ENCODE data around the gene DDR2. TPM values are rescaled to one million over a fixed set of nuclear protein-coding genes. Genes with fewer than 3 reads are reported as not detected.
"Not testable (repeated sequence)": the region's sequence is repeated elsewhere in the genome, so short reads cannot be mapped to it uniquely, and the experiment has no call there.

Gene DDR2
- total RNA-seq, result 48.3 TPM

DNA sequence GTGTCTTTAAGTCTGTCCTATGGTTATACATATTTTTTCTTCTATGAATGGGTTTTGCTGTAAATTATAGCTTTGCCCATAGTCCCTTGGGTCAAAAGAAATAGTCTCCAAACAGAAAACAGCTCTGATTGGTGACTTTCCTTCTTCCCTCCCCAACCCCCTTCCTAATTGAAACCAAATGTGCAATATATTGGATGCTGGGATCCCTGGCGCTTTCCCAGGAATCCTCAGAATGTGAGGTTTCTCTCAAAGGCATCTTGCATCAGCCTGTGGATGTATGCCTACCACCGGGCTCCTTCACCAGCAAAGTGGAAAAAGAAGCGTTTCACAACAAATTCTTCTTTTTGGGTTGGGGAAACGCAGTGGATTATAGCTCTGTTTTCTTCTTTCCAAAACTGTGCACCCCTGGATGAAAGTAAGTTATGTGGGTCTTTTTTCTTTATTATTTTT is at the start of gene DDR2:
Gene DDR2 (plus strand): TSS at position 248 of the 450 bp plus-strand sequence. CDS start 86,600 bp downstream, outside the sequence.
- peak; percentile 67 for DNase-seq (ENCODE audit: low spot score)

DNA sequence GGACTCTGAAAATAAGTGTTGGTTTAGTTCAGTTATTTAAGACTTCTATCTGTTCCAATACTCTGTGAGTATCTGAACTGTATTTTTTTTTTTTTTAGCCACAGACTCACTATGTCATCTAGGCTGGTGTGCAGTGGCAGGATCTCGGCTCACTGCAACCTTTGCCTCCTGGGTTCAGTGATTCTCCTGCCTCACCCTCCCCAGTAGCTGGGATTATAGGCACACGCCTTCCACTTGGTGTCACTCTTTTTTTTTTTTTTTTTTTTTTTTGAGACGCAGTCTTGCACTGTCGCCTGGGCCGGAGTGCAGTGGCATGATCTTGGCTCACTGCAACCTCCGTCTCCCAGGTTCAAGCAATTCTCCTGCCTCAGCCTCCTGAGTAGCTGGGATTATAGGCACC is 49.4 kb upstream of the DDR2 start:
- DNase-seq (ENCODE audit: low spot score), result not testable (repeated sequence)

DNA sequence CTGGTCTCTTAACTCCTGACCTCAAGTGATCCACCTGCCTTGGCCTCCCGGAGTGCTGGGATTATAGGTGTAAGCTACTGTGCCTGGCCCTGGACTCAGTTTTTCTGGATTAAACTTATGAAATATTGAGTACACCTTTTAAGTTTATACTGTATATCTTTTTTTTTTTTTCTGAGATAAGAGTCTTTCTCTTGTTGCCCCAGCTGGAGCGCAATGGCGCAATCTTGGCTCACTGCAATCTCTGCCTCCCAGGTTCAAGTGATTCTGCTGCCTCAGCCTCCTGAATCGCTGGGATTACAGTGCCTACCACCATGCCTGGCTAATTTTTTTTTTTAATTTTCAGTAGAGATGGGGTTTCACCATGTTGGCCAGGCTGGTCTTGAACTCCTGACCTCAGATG is 47.2 kb upstream of the DDR2 start:
- not testable (repeated sequence) for DNase-seq (ENCODE audit: low spot score)

DNA sequence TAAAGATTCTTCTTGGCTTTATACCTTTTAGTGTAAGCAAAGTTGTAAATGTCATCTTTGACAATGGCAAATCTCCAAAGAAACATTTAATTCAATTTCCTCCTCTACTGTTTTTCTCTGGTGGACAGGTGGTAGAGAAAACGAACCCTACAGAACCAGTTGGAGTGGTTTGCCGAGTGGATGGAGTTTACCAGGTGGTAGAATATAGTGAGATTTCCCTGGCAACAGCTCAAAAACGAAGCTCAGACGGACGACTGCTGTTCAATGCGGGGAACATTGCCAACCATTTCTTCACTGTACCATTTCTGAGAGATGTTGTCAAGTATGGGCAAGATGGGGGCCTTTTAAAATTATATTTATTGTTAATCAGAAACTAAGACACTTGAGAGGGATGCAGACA is 44.9 kb upstream of the DDR2 start:
- DNase-seq (ENCODE audit: low spot score), result peak; percentile 16

DNA sequence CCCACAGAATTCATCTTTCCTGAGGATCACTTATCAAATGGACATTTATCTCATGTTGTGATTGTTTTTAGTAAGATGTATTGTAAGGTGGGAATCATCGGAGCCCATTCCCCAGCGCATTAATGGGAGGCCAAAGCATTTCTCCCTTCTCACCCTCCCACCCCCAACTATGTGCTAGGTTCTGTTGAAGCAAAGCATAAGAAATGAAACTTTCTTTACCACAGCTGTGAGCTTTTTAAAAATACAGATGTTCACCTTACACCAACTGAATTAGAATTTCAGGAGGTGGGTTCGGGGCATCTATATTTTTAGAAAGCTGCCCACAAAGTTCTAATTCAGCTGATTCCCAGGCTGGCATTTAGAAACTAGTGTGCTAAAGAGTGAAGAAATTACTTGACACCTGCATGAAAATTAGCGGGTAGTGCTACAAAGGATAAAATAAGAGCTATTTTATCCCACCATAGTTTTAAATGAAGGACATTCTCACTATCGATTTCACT is 44.5 kb upstream of the DDR2 start:
- no peak for DNase-seq (ENCODE audit: low spot score)

DNA sequence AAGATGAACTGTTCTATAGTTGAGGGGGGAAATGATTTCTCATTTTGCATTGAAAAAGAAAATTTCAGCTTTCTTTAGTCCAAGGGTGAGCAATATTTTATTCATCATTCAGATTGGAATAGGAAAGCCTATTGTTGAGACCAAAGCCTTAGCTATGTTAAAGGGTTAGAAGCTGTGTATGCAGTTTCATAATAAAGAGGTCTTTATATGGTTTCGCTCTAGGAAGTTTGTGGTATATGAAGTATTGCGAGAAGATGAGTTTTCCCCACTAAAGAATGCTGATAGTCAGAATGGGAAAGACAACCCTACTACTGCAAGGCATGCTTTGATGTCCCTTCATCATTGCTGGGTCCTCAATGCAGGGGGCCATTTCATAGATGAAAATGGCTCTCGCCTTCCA is 42.2 kb upstream of the DDR2 start:
- no peak for DNase-seq (ENCODE audit: low spot score)

DNA sequence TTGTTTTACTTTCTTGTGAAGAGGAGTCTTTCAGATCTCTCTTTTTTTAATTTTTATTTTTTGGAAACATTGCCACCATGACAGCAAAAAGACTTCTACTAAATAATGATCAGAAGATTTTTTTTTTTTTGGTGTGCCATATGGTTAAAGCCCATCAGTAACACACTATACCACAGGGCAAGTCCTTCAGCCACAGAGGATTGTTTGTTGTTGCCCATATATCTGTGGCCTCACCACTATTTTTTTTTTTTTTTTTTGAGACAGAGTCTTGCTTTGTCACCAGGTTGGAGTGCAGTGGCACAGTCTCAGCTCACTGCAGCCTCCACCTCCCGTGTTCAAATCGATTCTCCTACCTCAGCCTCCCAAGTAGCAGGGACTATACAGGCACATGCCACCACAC is 41.6 kb upstream of the DDR2 start:
- DNase-seq (ENCODE audit: low spot score), result no peak

DNA sequence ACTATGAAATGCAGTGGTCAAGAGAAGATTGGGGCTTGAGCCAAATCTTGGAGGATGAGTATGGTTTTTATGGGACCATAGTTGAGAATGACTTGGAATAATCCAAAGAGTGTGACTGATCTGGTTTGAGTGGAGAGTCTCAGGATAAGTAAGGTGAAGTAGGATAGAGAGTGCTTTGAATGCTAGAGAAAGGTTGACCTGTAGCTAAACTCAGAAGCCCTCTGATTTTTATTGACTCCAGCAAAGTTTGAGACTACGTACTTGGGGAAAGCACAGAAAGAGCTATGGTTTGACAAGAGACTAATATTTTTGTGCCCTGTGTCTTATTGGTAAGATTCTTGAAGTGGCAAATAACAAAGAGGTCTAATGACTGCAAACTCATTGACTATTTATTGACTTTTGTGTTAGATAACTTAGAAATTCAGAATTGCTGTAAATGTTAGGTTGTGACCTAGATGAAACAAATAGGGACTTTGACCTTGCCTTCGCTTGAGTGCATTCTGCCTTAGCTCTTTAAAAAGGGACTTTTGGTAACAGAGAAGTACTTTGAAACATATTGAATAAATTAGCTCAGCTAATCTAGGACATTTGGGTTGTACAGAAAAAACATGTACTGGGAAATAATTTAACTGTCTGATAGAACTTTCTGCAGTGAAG is 35.6 kb upstream of the DDR2 start:
- DNase-seq (ENCODE audit: low spot score), result no peak

DNA sequence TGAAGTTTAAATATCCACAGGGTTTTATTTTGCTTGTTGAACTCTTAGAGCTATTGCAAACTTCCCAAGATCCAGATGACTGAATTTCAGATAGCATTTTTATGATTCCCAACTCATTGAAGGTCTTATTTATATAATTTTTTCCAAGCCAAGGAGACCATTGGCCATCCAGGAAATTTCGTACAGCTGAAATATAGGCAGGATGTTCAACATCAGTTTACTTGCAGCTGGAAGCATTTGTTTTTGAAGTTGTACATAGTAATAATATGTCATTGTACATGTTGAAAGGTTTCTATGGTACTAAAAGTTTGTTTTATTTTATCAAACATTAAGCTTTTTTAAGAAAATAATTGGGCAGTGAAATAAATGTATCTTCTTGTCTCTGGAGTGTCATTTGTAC is 32.8 kb upstream of the DDR2 start:
- DNase-seq (ENCODE audit: low spot score), result no peak

DNA sequence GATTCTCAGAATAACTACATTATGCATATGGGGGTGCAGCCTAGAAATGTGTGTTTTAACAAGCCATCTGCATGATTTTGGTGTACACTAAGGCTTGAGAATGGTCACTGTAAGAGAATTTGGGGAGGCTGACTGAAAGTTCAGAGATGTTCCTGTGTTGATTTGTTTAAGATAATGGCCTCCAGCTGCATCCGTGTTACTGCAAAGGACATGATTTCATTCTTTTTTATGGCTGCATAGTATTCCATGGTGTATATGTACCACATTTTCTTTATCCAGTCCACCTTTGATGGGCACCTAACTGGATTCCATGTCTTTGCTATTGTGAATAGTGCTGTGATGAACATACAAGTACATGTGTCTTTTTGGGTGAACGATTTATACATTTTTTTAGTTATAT is 29.1 kb upstream of the DDR2 start:
- DNase-seq (ENCODE audit: low spot score), result not testable (repeated sequence)

DNA sequence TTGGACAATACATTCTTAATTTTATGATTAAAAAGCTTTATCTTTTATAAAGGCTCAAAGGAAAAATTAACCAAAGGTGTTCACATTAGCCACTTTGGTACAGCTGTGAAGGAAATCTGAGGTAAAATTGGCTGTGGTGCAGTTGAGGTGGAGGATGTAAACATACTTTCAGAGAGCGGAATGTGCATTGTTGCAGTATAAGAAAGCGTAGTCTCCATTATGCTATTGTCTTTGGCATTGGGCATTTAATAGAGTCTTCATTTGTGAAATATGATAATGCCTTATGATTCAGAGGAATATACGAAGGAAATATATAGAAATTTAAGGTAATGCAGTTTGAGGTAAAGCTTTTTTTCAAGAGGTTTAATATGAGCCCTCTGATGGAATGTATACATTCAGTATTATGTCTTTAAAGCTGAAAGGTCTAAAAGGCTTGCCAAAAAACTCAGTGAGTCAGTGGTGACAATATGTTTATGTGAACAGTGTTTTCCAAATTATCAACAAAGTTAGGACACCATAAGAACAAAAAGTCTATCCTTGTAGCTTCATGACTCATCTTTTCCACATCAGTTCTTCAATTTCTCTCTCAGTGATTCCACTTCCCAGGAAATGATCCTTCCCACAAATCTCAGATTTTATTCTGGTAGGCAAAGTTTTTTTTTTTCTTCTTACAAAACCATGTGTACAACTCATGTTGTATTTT is 26.9 kb upstream of the DDR2 start:
- DNase-seq (ENCODE audit: low spot score), result no peak

DNA sequence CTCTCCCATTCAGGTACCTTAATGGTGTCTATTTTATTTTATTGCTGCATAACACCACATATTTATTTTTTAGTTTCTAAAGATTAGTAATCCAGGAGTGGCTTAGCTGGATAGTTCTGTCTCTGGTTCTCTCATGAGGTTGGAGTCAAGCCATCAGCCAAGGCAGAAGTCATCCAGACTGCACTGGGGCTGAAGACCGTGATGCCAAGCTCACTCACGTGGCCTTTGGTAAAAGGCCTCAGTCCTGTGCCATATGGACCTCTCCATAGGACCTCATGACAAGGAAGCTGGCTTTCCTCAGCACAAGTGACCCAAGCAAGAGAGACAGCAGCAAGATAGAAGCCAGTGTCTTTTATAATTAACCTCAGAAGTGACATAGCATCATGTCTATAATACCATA is 23.0 kb upstream of the DDR2 start:
- DNase-seq (ENCODE audit: low spot score), result no peak

DNA sequence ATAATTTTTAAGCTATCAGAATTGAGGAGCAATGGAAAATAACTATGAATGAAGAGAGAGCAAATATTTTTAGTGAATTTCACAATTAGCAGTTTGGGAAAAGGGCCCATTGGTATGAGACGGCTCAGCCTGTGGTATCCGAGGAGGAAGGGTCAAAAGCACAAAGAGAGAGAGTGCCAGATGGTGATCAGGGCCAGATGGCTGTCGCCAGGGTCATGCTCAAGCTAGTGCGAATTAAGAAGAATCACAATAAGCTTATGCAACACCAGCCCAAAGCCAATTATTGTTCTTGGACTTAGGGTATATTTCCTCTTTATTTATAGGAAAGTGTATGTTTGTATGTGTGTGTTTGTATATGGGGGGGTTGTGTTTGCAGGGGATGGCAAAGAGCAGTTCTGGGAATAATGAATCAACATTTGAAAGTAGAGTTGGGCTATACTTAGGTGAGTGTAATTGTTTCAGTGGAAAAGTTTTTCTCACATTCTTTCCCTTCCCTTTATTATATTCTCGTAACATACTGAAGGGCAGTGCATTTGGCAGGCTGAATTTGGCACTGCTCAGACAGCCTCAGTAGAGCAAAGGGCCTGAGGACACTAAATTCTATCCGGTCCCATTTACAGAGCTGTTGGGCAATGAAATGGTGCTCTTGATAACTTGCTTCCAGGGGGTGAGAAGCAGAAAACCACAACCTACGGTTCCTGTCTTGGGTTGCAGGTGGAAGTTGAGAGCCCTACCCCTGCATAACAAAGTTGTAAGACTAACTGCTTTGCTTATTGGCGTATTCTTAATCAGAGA is 19.5 kb upstream of the DDR2 start:
- DNase-seq (ENCODE audit: low spot score), result no peak

DNA sequence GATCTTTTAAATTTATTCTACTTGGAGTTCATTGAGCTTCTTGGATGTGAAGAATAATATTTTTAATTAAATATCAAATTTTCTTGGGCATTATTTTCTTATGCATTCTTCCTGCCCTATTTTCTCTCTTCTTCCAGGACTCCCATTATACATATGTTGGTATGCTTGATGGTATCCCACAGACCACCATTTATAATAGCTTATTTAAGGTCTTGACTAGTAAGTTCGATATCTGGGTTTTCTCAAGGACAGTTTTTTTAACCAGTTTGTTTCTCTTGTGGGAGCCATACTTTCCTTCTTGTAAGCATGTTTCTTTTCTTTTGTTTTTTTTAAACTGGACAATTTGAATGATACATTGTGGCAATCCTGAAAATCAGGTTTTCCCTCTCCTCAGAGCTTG is 15.4 kb upstream of the DDR2 start:
- DNase-seq (ENCODE audit: low spot score), result no peak

DNA sequence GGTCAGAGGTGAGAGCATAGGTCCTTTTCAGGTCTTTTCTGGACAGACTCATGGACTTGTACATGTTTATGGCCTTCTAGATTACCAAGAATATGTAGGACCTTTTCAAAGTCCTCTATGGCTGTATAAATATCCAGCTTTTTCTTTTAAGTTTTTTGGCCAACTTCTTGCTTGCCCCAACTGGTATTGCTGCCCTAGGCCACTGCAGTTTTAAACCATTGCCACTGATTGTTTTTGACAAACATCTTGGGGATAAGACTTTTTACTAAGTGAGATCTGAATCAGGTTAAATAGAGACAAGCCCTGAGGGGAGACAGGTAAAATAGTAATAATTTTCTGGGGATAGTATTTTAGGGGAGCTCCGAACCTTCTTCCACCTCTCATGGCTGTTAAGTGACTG is 14.8 kb upstream of the DDR2 start:
- DNase-seq (ENCODE audit: low spot score), result no peak

DNA sequence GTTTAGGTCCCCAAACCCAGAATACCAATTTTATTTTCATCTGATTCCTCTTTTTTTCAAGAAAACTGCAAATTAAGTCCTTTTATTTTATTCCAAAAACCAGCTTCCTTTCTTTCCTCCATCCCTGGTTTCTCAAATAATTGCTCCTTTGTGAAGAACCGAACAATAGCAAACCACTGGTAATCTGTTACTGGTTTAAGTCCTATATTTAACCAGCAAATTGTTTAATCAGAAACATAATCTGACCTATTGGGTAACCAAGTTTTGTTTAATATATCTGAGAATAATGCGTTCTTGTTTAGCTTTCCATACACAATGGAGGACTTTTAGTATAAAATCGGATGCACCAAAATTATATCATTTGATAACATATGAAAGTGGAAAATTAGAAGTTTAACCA is 13.2 kb upstream of the DDR2 start:
- DNase-seq (ENCODE audit: low spot score), result no peak

DNA sequence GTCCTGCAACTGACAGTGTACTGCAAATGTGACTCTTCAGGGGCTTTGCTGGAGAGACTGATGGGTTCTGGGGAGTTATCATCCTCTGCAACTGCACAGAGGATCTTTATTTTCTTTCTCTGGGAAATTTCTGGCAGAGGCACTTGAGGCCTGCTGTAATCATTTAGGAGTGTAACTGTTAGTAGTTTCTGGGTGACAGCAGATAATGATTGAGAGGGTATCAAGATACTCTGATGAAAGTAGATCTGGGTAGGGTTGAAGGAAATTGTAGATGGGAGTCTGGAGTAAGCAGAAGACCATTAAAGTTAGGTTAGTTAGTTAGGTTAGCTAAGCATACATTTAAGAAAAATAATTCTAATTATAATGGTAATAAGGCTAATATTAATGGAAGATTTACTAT is 11.0 kb upstream of the DDR2 start:
- DNase-seq (ENCODE audit: low spot score), result no peak

DNA sequence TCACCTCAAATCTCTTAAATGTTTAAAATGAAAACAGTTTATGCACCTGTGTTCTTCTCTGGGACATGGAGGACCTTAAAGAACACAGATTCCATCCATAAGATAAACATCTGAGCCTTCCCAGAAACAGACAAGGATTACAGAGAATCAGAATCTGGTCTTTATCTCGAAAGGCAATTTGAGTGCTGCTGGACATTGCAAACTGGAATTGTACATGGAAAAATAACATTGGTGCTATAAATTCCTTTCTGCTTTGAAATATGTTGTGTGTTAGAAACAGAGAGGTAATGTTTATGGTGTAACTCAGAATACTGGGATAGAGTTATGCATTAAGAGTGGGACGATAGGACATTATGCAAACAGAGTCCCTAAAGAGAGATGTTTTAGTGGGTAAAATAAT is 6.6 kb upstream of the DDR2 start:
- DNase-seq (ENCODE audit: low spot score), result no peak

DNA sequence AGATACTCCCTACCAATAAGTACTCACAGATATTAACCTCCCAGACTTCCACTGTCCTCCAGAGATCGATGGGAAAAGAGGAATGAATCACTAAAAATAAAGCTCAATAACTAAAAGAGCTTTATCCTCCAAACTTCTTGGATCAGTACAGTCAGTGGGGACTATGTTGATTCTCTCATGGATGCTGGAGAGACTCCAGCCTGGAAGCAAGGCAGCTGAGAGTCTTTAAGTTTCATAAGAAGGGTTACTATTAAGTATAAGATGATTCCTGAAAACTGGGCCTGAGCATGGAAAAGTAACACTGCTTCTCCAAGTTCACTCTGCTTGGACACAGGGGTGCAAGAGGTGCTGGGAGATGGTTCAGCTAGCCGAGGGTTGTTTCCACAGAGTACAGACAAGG is 6.2 kb upstream of the DDR2 start:
- no peak for DNase-seq (ENCODE audit: low spot score)

DNA sequence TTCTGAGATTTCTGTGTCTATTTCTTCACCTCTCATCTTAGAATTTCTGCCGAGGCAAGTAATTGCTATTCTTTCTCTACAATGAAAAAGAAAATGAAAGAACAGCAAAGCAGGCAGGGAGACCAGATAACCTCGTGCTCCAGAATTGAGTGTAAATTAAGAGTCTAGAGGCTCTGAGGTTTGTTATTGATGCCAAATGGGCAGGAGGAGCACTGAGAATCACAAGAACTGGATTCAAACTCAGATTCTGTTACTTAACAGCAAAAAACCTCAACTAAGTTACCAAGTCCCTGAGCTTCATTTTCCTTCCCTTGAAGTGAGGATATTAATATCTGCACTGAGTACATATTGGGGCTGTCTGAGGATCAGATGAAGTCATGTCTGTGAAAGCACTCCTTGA is 5.5 kb upstream of the DDR2 start:
- no peak for DNase-seq (ENCODE audit: low spot score)

DNA sequence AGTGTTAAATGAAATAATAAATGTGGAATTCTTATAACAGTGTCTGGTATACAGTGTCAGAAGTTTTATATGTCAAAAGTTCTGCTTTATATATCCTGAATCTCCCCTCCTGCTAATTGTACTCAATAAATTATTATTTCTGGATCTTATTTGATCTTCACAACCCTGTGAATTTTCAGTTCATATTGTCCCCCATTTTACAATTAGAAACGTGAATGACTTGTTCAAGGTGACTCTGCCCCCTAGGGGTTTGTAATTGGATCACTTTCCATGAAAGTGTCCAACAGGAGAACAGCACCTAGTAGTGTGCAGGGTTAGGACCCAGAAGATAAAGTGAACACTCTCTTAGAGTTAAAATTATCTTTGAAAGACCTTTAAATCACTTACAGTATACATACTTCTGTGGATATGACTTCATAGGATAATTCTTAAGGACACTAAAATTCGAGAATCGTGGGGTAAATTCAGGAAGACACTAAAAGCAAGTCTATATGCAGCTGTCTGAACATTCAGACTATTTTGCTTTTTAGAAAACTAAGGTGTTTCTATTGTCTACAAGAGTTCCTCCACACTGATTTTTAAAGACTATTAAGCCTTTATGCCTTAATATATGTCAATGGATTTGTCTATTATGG is 4.5 kb upstream of the DDR2 start:
- DNase-seq (ENCODE audit: low spot score), result no peak

DNA sequence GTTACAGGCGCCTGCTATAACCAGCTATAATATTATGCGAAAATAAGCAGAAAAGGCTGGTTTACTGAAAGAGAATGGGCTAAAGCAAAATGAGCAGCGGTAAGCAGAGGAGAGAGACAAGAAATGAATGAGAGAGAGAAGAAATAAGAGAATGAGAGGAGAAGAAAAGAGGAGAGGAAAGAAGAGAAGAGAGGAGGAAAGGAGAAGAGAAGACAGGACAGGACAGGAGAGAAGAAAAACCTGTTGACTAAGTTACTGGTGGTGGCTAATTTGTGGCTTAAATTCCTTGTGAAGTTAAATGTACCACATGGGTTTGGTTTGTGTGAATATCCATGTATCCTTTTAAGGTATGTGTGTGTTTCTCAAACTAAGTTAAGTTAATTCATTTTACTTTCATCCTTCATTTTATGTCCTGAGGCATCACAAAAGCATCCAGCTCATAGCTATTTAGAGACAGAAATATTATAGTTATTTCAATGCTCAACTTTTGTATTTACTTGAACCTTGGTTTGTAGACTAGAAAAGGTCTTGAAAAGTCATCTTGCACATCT is 3.1 kb upstream of the DDR2 start:
- no peak for DNase-seq (ENCODE audit: low spot score)
